SK-N-SH treated with all-trans-retinoic acid at 6 μM for 48 hours (cell line): ENCODE data around the gene MAP7D1.

Experiments used
- ATAC-seq: fragments of 200-7000 bp; cut with Tn5 transposase; 3 replicates; pipeline ENCODE4 v1.9.1; 2020; ENCODE audit warnings: mild to moderate bottlenecking, moderate library complexity
- ARNTL ChIP-seq: fragments of 450-650 bp; formaldehyde crosslinking; IDR thresholded peaks from 2 replicates; pipeline ENCODE4 v1.5.0; 2020; ENCODE audit warnings: low read depth, mild to moderate bottlenecking, moderate library complexity, borderline replicate concordance
- BACH2 ChIP-seq: fragments of 250-450 bp; sonication (Bioruptor Pico); IDR thresholded peaks from 2 replicates; pipeline ENCODE4 v1.9.0; 2021; ENCODE audit warnings: mild to moderate bottlenecking, borderline replicate concordance
- CREB5 ChIP-seq: fragments of 250-450 bp; sonication (Bioruptor Pico); IDR thresholded peaks from 2 replicates; pipeline ENCODE4 v1.5.1; 2020; ENCODE audit warnings: low read depth, mild to moderate bottlenecking, moderate library complexity
- CSDC2 ChIP-seq: fragments of 250-450 bp; sonication (Bioruptor Pico); IDR thresholded peaks from 2 replicates; pipeline ENCODE4 v1.5.0; 2020; ENCODE audit warnings: mild to moderate bottlenecking, moderate library complexity
- CSRNP3 ChIP-seq: fragments of 250-450 bp; sonication (Bioruptor Pico); IDR thresholded peaks from 2 replicates; pipeline ENCODE4 v1.5.1; 2021; ENCODE audit warnings: mild to moderate bottlenecking, moderate library complexity
- ESRRG ChIP-seq: fragments of 250-450 bp; sonication (Bioruptor Pico); IDR thresholded peaks from 2 replicates; pipeline ENCODE4 v1.6.1; 2021; ENCODE audit warnings: mild to moderate bottlenecking
- GLIS3 ChIP-seq: fragments of 250-450 bp; sonication (Bioruptor Pico); IDR thresholded peaks from 2 replicates; pipeline ENCODE4 v1.5.0; 2020; ENCODE audit warnings: mild to moderate bottlenecking, moderate library complexity
- ISL1 ChIP-seq: fragments of 250-450 bp; sonication (Bioruptor Pico); IDR thresholded peaks from 2 replicates; pipeline ENCODE4 v2.1.2; 2022; ENCODE audit warnings: mild to moderate bottlenecking, moderate library complexity
- OSR1 ChIP-seq: fragments of 250-450 bp; sonication (Bioruptor Pico); IDR thresholded peaks from 2 replicates; pipeline ENCODE4 v1.8.0; 2022; ENCODE audit warnings: moderate library complexity, mild to moderate bottlenecking, inconsistent platforms
- PATZ1 ChIP-seq: fragments of 250-450 bp; sonication (Bioruptor Pico); IDR thresholded peaks from 2 replicates; pipeline ENCODE4 v1.8.0; 2020; ENCODE audit warnings: mild to moderate bottlenecking, moderate library complexity, borderline replicate concordance
- POU6F1 ChIP-seq: fragments of 250-450 bp; sonication (Bioruptor Pico); IDR thresholded peaks from 2 replicates; pipeline ENCODE4 v1.8.0; 2021; ENCODE audit warnings: low read depth, mild to moderate bottlenecking, moderate library complexity, borderline replicate concordance
- PPARA ChIP-seq: fragments of 250-450 bp; sonication (Bioruptor Pico); IDR thresholded peaks from 2 replicates; pipeline ENCODE4 v1.5.0; 2020; ENCODE audit warnings: mild to moderate bottlenecking, borderline replicate concordance
- SNAI2 ChIP-seq: fragments of 250-450 bp; sonication (Bioruptor Pico); IDR thresholded peaks from 2 replicates; pipeline ENCODE4 v1.5.0; 2020; ENCODE audit warnings: mild to moderate bottlenecking, moderate library complexity
- TCF4 ChIP-seq: fragments of 250-450 bp; sonication (Bioruptor Pico); IDR thresholded peaks from 2 replicates; pipeline ENCODE4 v1.8.0; 2021; ENCODE audit warnings: mild to moderate bottlenecking, moderate library complexity, borderline replicate concordance
- TOX ChIP-seq: fragments of 250-450 bp; sonication (Bioruptor Pico); IDR thresholded peaks from 2 replicates; pipeline ENCODE4 v1.8.0; 2021; ENCODE audit warnings: mild to moderate bottlenecking, moderate library complexity, borderline replicate concordance
- TSHZ2 ChIP-seq: fragments of 250-450 bp; sonication (Bioruptor Pico); IDR thresholded peaks from 2 replicates; pipeline ENCODE4 v1.5.0; 2020; ENCODE audit warnings: mild to moderate bottlenecking, moderate library complexity
- ZC3H10 ChIP-seq: fragments of 250-450 bp; sonication (Bioruptor Pico); IDR thresholded peaks from 2 replicates; pipeline ENCODE4 v1.5.1; 2021; ENCODE audit warnings: mild to moderate bottlenecking, moderate library complexity
- ZFP3 ChIP-seq: fragments of 250-450 bp; sonication (Bioruptor Pico); IDR thresholded peaks from 2 replicates; pipeline ENCODE4 v1.5.0; 2020; ENCODE audit warnings: mild to moderate bottlenecking, moderate library complexity
- ZFP30 ChIP-seq: fragments of 450-650 bp; formaldehyde crosslinking; IDR thresholded peaks from 2 replicates; pipeline ENCODE4 v1.5.0; 2022; ENCODE audit warnings: mild to moderate bottlenecking, moderate library complexity
- ZNF565 ChIP-seq: fragments of 450-650 bp; formaldehyde crosslinking; conservative IDR thresholded peaks from 2 replicates; pipeline ENCODE4 v1.5.0; 2020; ENCODE audit warnings: low read depth, mild to moderate bottlenecking, moderate library complexity
- ZNF70 ChIP-seq: fragments of 450-650 bp; formaldehyde crosslinking; IDR thresholded peaks from 2 replicates; pipeline ENCODE4 v1.5.0; 2020; ENCODE audit warnings: mild to moderate bottlenecking, moderate library complexity
- ZNF8 ChIP-seq: fragments of 450-650 bp; formaldehyde crosslinking; IDR thresholded peaks from 2 replicates; pipeline ENCODE4 v1.5.0; 2020; ENCODE audit warnings: mild to moderate bottlenecking, moderate library complexity

The MAP7D1 gene

GRCh38 chr1:36168514-36168913, 12.6 kb downstream of the MAP7D1 start:
- no peak for TF ChIP-seq ARNTL (CRISPR knock-in tag)
- ATAC-seq: no peak

GRCh38 chr1:36170643-36171412, 14.9 kb downstream of the MAP7D1 start:
- ATAC-seq: no peak
- TF ChIP-seq GLIS3 (CRISPR knock-in tag) (no peak), BACH2 (CRISPR knock-in tag) (no peak), ESRRG (CRISPR knock-in tag) (no peak), SNAI2 (CRISPR knock-in tag) (no peak), ZC3H10 (CRISPR knock-in tag) (no peak), ARNTL (CRISPR knock-in tag) (no peak)

GRCh38 chr1:36172017-36172747, 16.2 kb downstream of the MAP7D1 start:
- ATAC-seq: no peak
- TF ChIP-seq PPARA (CRISPR knock-in tag): no peak
- TF ChIP-seq ZNF8 (CRISPR knock-in tag): no peak
- no peak for TF ChIP-seq POU6F1
- TF ChIP-seq ARNTL (CRISPR knock-in tag): no peak
- no peak for TF ChIP-seq ZNF565 (CRISPR knock-in tag)
- TF ChIP-seq ZFP30 (CRISPR knock-in tag): no peak
- no peak for TF ChIP-seq ZNF70 (CRISPR knock-in tag)
- no peak for TF ChIP-seq CREB5 (CRISPR knock-in tag)
- no peak for TF ChIP-seq BACH2 (CRISPR knock-in tag)
- no peak for TF ChIP-seq GLIS3 (CRISPR knock-in tag)
- TF ChIP-seq, all 23 proteins: peak for 0

- peak; percentile 74 for ATAC-seq
- no peak for TF ChIP-seq POU6F1
- TF ChIP-seq PPARA (CRISPR knock-in tag): no peak
- no peak for TF ChIP-seq CSDC2
- TF ChIP-seq ISL1 (CRISPR knock-in tag): no peak
- no peak for TF ChIP-seq TCF4 (CRISPR knock-in tag)
- TF ChIP-seq TOX: no peak
- TF ChIP-seq OSR1 (CRISPR knock-in tag): no peak
- TF ChIP-seq CREB5 (CRISPR knock-in tag): no peak
- no peak for TF ChIP-seq PATZ1 (CRISPR knock-in tag)
- no peak for TF ChIP-seq ESRRG (CRISPR knock-in tag)
- TF ChIP-seq GLIS3 (CRISPR knock-in tag): no peak
- TF ChIP-seq TSHZ2 (CRISPR knock-in tag): no peak
- TF ChIP-seq ZFP3 (CRISPR knock-in tag): no peak
- no peak for TF ChIP-seq CSRNP3
- TF ChIP-seq ZNF565 (CRISPR knock-in tag): no peak
Measured at GRCh38 chr1:36172983-36173382, 17.0 kb downstream of the MAP7D1 start.
